Breast epithelium (tissue), 3 donors: ENCODE data around the gene TENT4A.

Experiments used
- CTCF ChIP-seq, 3 donors: fragments of 450-650 bp; IDR thresholded peaks; one replicate each; pipeline ENCODE4 v1.5.1; 2016 to 2017; ENCODE audit warnings: antibody characterized with exemption in 3 of 3, mild to moderate bottlenecking in 3 of 3, moderate library complexity in 3 of 3
- POLR2A ChIP-seq: fragments of 450-650 bp; IDR thresholded peaks from one replicate; pipeline ENCODE4 v1.6.1; 2016; ENCODE audit warnings: antibody characterized with exemption, mild to moderate bottlenecking, moderate library complexity

GRCh38 chr5:6701491-6701890, 11.7 kb upstream of the TENT4A start:
- no peak for TF ChIP-seq CTCF (IDR thresholded peaks at IDR 0.05)
- no peak for TF ChIP-seq POLR2A
